H9 (cell line): ENCODE results near the gene FAM76B. TPM values are rescaled to one million over a fixed set of nuclear protein-coding genes. Genes with fewer than 3 reads are reported as not detected.
"Not testable (repeated sequence)": the region's sequence is repeated elsewhere in the genome, so short reads cannot be mapped to it uniquely, and the experiment has no call there.

ENCODE experiments used
- DNase-seq: peaks from one replicate; pipeline ENCODE4 v3.0.0-alpha.2; 2017
- H2AFZ ChIP-seq: one replicate; pipeline ENCODE4 v1.6.1; 2013; ENCODE audit warnings: mild to moderate bottlenecking, low read length, control low read depth, moderate library complexity
- H2AK5ac ChIP-seq: 2 replicates; pipeline ENCODE4 v1.6.1; 2013; ENCODE audit warnings: low read length, control low read depth, mixed read lengths; ENCODE audit not compliant: insufficient read length
- H2BK120ac ChIP-seq: one replicate; pipeline ENCODE4 v1.6.1; 2013; ENCODE audit warnings: low read depth, mild to moderate bottlenecking, low read length, control low read depth, inconsistent platforms; ENCODE audit not compliant: poor library complexity, severe bottlenecking
- H2BK12ac ChIP-seq: 2 replicates; pipeline ENCODE4 v1.6.1; 2013; ENCODE audit warnings: low read length, control low read depth, mixed read lengths, low read depth; ENCODE audit not compliant: insufficient read length
- H2BK15ac ChIP-seq: 2 replicates; pipeline ENCODE4 v1.6.1; 2013; ENCODE audit warnings: low read depth, low read length, control low read depth
- H2BK20ac ChIP-seq: one replicate; pipeline ENCODE4 v1.6.1; 2013; ENCODE audit warnings: low read depth, mild to moderate bottlenecking, low read length, control low read depth, inconsistent platforms; ENCODE audit not compliant: poor library complexity, severe bottlenecking
- H2BK5ac ChIP-seq: 2 replicates; pipeline ENCODE4 v1.6.1; 2013; ENCODE audit warnings: low read length, control low read depth, mixed read lengths; ENCODE audit not compliant: insufficient read length
- H3K14ac ChIP-seq: 2 replicates; pipeline ENCODE4 v1.6.1; 2013; ENCODE audit warnings: low read length, control low read depth; ENCODE audit not compliant: insufficient read depth
- H3K18ac ChIP-seq: 2 replicates; pipeline ENCODE4 v1.6.1; 2013; ENCODE audit warnings: low read depth, mild to moderate bottlenecking, mixed read lengths, low read length, control low read depth; ENCODE audit not compliant: insufficient read length
- H3K23ac ChIP-seq: 2 replicates; pipeline ENCODE4 v1.6.1; 2013; ENCODE audit warnings: low read length, control low read depth, mixed read lengths, low read depth; ENCODE audit not compliant: insufficient read length
- H3K23me2 ChIP-seq: 2 replicates; pipeline ENCODE4 v1.6.1; 2013; ENCODE audit warnings: low read depth, mild to moderate bottlenecking, mixed read lengths, low read length, control low read depth; ENCODE audit not compliant: insufficient read length, poor library complexity, severe bottlenecking
- H3K27ac ChIP-seq: 2 replicates; pipeline ENCODE4 v1.5.1; 2013; ENCODE audit warnings: low read length, control low read depth, mixed read lengths, low read depth; ENCODE audit not compliant: insufficient read length
- H3K27me3 ChIP-seq: 2 replicates; pipeline ENCODE4 v1.6.1; 2013; ENCODE audit warnings: low read length, control low read depth, inconsistent platforms; ENCODE audit not compliant: insufficient read depth
- H3K4ac ChIP-seq: 2 replicates; pipeline ENCODE4 v1.6.1; 2013; ENCODE audit warnings: low read depth, mild to moderate bottlenecking, control low read depth, inconsistent platforms, low read length, moderate library complexity
- H3K4me1 ChIP-seq: 2 replicates; pipeline ENCODE4 v1.6.1; 2013; ENCODE audit warnings: low read length, control low read depth, inconsistent platforms; ENCODE audit not compliant: insufficient read depth
- H3K4me2 ChIP-seq: 2 replicates; pipeline ENCODE4 v1.6.1; 2013; ENCODE audit warnings: low read length, control low read depth, mixed read lengths; ENCODE audit not compliant: insufficient read length, insufficient read depth
- H3K56ac ChIP-seq: 2 replicates; pipeline ENCODE4 v1.6.1; 2013; ENCODE audit warnings: low read depth, mild to moderate bottlenecking, mixed read lengths, low read length, control low read depth; ENCODE audit not compliant: insufficient read length
- H3K79me1 ChIP-seq: 2 replicates; pipeline ENCODE4 v1.6.1; 2013; ENCODE audit warnings: low read depth, mild to moderate bottlenecking, moderate library complexity, low read length, control low read depth, inconsistent platforms; ENCODE audit not compliant: insufficient read depth, poor library complexity, severe bottlenecking
- H3K79me2 ChIP-seq: 2 replicates; pipeline ENCODE4 v1.6.1; 2013; ENCODE audit warnings: low read length, control low read depth, inconsistent platforms; ENCODE audit not compliant: insufficient read depth
- H3K9ac ChIP-seq: 2 replicates; pipeline ENCODE4 v1.6.1; 2013; ENCODE audit warnings: low read length, control low read depth, mixed read lengths; ENCODE audit not compliant: insufficient read length; ENCODE audit errors: extremely low read depth
- H3K9me3 ChIP-seq: one replicate; pipeline ENCODE4 v1.6.1; 2013; ENCODE audit warnings: low read depth, low read length, inconsistent platforms; ENCODE audit not compliant: control insufficient read depth
- H3T11ph ChIP-seq: one replicate; pipeline ENCODE4 v1.6.1; 2013; ENCODE audit warnings: mild to moderate bottlenecking, low read length, control low read depth, inconsistent platforms
- H4K20me1 ChIP-seq: one replicate; pipeline ENCODE4 v1.6.1; 2013; ENCODE audit not compliant: control insufficient read depth, insufficient read length, insufficient read depth
- H4K5ac ChIP-seq: 2 replicates; pipeline ENCODE4 v1.6.1; 2013; ENCODE audit warnings: low read depth, mild to moderate bottlenecking, mixed read lengths, low read length, control low read depth; ENCODE audit not compliant: insufficient read length
- H4K8ac ChIP-seq: replicated peaks from 2 replicates; pipeline ENCODE4 v1.6.1; 2013; ENCODE audit warnings: low read length, control low read depth, mixed read lengths, low read depth; ENCODE audit not compliant: insufficient read length
- H4K91ac ChIP-seq: 2 replicates; pipeline ENCODE4 v1.6.1; 2013; ENCODE audit warnings: low read depth, mild to moderate bottlenecking, moderate library complexity, mixed read lengths, low read length, control low read depth; ENCODE audit not compliant: insufficient read length
- H3K27ac Mint-ChIP-seq, 3 experiments: 2 replicates in 2 of 3; 3 replicates in 1 of 3; pipeline ENCODE4 v1.8.0; 2020 to 2021; ENCODE audit warnings: mixed read lengths in 3 of 3, mild to moderate bottlenecking in 1 of 3, moderate library complexity in 1 of 3
- H3K27me3 Mint-ChIP-seq: 2 replicates; pipeline ENCODE4 v1.8.0; 2021; ENCODE audit warnings: low read depth, mild to moderate bottlenecking, moderate library complexity, mixed read lengths
- H3K36me3 Mint-ChIP-seq, 3 experiments: 2 replicates in 2 of 3; 3 replicates in 1 of 3; pipeline ENCODE4 v1.8.0; 2020 to 2021; ENCODE audit warnings: low read depth in 3 of 3, mixed read lengths in 3 of 3; ENCODE audit not compliant: insufficient read depth in 1 of 3
- H3K4me1 Mint-ChIP-seq, 2 experiments: 2 replicates each; pipeline ENCODE4 v1.8.0; 2020; ENCODE audit warnings: mixed read lengths in 2 of 2
- H3K4me3 Mint-ChIP-seq, 2 experiments: 2 replicates in 1 of 2; 3 replicates in 1 of 2; pipeline ENCODE4 v1.8.0; 2020 to 2021; ENCODE audit warnings: mild to moderate bottlenecking in 2 of 2, mixed read lengths in 2 of 2, moderate library complexity in 1 of 2
- H3K9me3 Mint-ChIP-seq, 2 experiments: 2 replicates in 1 of 2; 3 replicates in 1 of 2; pipeline ENCODE4 v1.8.0; 2020; ENCODE audit warnings: mild to moderate bottlenecking in 2 of 2, mixed read lengths in 2 of 2, moderate library complexity in 1 of 2
- CTCF ChIP-seq: fragments of 200-600 bp; sonication (generic); conservative IDR thresholded peaks from 3 replicates; pipeline ENCODE4 v1.8.0; 2021; ENCODE audit warnings: antibody characterized with exemption, mild to moderate bottlenecking
- WGBS: extraction: QIAGEN DNeasy Blood & Tissue Kit; methylation state at CpG from one replicate; pipeline ENCODE4 v1.1.7; 2013; ENCODE audit warnings: missing lambda C conversion rate, low lambda C conversion rate, mixed read lengths; ENCODE audit not compliant: insufficient read length; ENCODE audit errors: extremely low coverage; 5-methylcytosine and 5-hydroxymethylcytosine counted together
- total RNA-seq: library from RNA; stranded (reverse); gene quantifications from 2 replicates; pipeline ENCODE4 v1.2.1, GENCODE V29; 2021

The FAM76B gene
- total RNA-seq, 1 experiment from 2014 or later, result 31.5 TPM

GRCh38 chr11:95816037-95816436 is 26.5 kb upstream of the FAM76B start:
- Histone ChIP-seq H3K9ac (no peak overlapping the region), H4K91ac (no peak overlapping the region), H2AFZ (no peak overlapping the region), H2BK120ac (no peak overlapping the region), H4K8ac (no peak overlapping the region), H3K4ac (no peak overlapping the region), H2BK5ac (no peak overlapping the region), H3K4me2 (no peak overlapping the region), H3K27me3 (no peaks in the 10 kb centered on the region), H3K9me3 (no peaks in the 10 kb centered on the region), H3K23ac (no peak overlapping the region), H3K14ac (no peak overlapping the region), H3T11ph (no peak overlapping the region), H3K79me2 (no peaks in the 10 kb centered on the region), H3K79me1 (no peaks in the 10 kb centered on the region), H3K18ac (no peak overlapping the region), H2BK15ac (no peak overlapping the region), H2AK5ac (no peak overlapping the region), H2BK20ac (no peak overlapping the region), H3K56ac (no peak overlapping the region), H2BK12ac (no peak overlapping the region), H3K4me1 (no peaks in the 10 kb centered on the region), H3K23me2 (no peaks in the 10 kb centered on the region), H3K27ac (no peak overlapping the region), H4K20me1 (no peaks in the 10 kb centered on the region), H4K5ac (no peak overlapping the region)
- H3K27me3 Mint-ChIP-seq, result no peaks in the 10 kb centered on the region
- H3K4me1 Mint-ChIP-seq, result no peaks in the 10 kb centered on the region
- DNase-seq, result no peak
- TF ChIP-seq CTCF, result no peak
- H3K36me3 Mint-ChIP-seq, result peaks cover 7 to 54% (median 53%) of the 10 kb centered on the region in 3 experiments; a peak in 6 of 7 replicates
- no peak overlapping the region for H3K27ac Mint-ChIP-seq
- H3K9me3 Mint-ChIP-seq, result no peaks in the 10 kb centered on the region
- no peak overlapping the region for H3K4me3 Mint-ChIP-seq
- WGBS, result no CpG with 5 or more reads among the region's 2 CpGs

DNA sequence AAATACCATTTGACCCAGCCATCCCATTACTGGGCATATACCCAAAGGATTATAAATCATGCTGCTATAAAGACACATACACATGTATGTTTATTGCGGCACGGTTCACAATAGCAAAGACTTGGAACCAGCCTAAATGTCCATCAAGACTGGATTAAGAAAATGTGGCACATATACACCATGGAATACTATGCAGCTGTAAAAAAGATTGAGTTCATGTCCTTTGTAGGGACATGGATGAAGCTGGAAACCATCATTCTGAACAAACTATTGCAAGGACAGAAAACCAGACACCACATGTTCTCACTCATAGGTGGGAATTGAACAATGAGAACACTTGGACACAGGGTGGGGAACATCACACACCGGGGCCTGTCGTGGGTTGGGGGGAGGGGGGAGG is 21.5 kb upstream of the FAM76B start:
- no CpG with 5 or more reads among the region's 4 CpGs for WGBS
- not testable (repeated sequence) for H3K4me1 Mint-ChIP-seq
- H3K9me3 Mint-ChIP-seq, result peaks cover 16 to 30% of the 10 kb centered on the region in 2 experiments; a peak in 4 of 5 replicates

More for the DNA sequence above, 21.5 kb upstream of the FAM76B start:
- H2BK20ac ChIP-seq, H2AK5ac ChIP-seq, H2BK15ac ChIP-seq, H3K27ac Mint-ChIP-seq, DNase-seq, H3K18ac ChIP-seq, H4K91ac ChIP-seq, H3K27me3 Mint-ChIP-seq, H3T11ph ChIP-seq, H3K4me1 ChIP-seq, H3K23ac ChIP-seq, H2BK12ac ChIP-seq, H2BK5ac ChIP-seq, H2BK120ac ChIP-seq, H3K23me2 ChIP-seq, H3K9ac ChIP-seq, H4K5ac ChIP-seq, H3K79me2 ChIP-seq, H3K9me3 ChIP-seq, H3K4me2 ChIP-seq, H3K56ac ChIP-seq, H3K27me3 ChIP-seq, H3K14ac ChIP-seq, H4K20me1 ChIP-seq, H3K4ac ChIP-seq, H3K27ac ChIP-seq, H3K79me1 ChIP-seq, H2AFZ ChIP-seq, H3K4me3 Mint-ChIP-seq, H4K8ac ChIP-seq: not testable (repeated sequence)
- H3K36me3 Mint-ChIP-seq, result peaks cover 25 to 68% (median 68%) of the 10 kb centered on the region in 3 experiments
